Activated naive CD8-positive, alpha-beta T cell treated with anti-CD3 and anti-CD28 coated beads, Interleukin-2, amount 50 U/mL, for 16 hours (primary cell): Measurements from ENCODE around the gene KLHDC7A.

Experiments used
- DNase-seq: peaks from one replicate; pipeline ENCODE4 v3.0.0-alpha.2; 2020; ENCODE audit warnings: low read depth, low spot score

KLHDC7A gene

DNA sequence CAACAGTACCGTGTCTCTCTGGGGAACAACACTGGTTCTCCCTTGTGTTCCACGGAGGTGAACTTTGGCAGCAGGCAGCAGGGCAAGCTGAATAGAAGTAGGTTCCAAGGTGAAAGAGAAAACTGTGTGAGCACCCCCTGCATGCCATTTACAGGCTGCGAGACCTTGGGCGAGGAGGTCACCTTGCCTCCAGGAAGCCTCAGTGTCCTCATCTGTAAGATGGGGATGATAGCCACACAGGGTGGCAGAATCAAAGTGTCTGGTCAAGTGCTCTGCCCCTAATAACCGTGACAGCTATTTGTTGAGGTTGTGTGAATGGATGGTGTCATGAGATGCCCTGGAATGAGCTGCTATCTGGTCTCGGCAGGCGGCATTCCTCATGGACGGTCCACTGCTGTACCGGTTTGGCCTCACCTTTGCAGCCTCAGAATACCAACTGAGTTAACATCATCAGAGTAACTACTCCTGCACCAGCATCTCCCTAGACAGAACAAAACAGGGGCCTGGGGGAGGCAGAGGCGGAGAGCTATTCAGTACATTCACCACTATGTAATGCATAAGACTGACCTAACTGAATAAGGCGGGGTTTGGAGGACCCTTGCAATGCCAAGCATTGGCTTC lies 7.4 kb upstream of the KLHDC7A start:
- DNase-seq: no peak

- DNase-seq: no peak
Observed at GRCh38 chr1:18474559-18475175, 6.1 kb upstream of the KLHDC7A start.

DNA sequence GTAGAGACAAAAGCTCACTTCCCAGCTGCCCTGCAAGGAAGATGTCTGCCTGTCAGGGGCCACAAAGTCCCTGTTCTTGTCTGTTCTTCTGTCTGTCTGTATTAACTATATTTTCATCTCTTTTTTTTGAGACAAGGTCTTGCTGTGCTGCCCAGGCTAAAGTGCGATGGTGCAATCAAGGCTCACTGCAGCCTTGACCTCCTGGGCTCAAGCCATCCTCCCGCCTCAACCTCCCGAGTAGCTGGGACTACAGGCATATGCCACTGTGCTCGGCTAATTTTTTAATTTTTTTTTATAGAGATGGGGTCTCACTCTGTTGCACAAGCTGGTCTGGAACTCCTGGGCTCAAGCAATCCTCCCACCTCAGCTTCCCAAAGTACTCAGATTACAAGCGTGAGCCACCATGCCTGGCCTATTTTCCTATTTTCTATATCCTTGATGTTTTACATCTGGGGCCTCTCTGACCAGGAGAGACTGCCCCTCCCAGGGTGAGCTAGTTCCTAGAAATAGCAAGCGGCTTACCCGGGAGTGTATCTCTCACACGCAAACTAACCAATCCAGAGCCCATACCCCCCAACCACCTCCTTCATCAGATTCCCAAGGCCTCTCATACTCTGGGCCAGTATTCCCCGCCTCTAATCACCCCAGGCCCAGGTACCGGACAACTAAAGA lies 5.4 kb upstream of the KLHDC7A start:
- no peak for DNase-seq

- no peak for DNase-seq
Observed at GRCh38 chr1:18479454-18479853, 1.3 kb upstream of the KLHDC7A start.

GRCh38 chr1:18481190-18481920 lies 625 bp downstream of the KLHDC7A start:
- no peak for DNase-seq

GRCh38 chr1:18481921-18482701 lies 1.4 kb downstream of the KLHDC7A start:
- no peak for DNase-seq

GRCh38 chr1:18482721-18483425 lies 2.1 kb downstream of the KLHDC7A start:
- no peak for DNase-seq

DNA sequence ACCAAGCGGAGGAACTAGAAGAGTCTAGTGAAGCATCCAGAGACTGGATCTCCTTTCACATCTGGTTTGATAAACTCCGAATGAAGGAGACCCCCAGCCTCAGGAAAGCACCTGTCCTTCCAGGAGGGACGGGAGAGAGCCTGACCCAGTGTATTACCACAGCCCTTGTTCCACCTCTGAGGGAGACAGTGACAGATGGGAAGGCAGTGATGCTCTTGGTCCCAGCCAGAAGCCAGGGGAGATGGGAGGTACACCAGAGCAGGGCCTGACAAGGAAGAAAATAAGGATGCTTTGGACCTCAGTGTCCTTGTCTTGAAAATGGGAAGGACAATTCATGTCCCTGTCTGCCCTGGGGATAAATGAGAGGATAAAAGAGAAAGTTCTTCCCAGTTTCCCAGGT lies 3.5 kb downstream of the KLHDC7A start:
- no peak for DNase-seq

DNA sequence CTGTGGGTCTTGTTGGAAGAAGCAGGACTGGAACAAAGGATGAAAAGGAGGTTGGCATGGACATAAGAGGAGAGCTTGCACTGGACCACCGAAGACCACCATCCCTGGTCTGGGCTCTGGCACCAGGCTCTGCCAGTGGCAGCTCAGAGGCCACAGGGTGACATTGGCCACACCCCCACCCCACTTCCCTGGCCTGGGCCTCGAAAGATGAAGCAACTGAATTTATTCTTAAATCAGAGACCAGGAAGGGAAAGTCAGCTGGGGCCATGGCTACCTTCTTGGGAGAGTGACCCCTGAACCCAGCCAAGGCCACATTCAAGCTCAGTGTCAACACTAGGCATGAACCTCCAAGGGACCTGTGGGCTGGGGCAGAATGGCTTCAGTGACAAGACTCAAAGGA lies 4.0 kb downstream of the KLHDC7A start:
- no peak for DNase-seq

GRCh38 chr1:18485227-18485626 lies 4.5 kb downstream of the KLHDC7A start:
- no peak for DNase-seq

GRCh38 chr1:18486195-18486594 lies 5.5 kb downstream of the KLHDC7A start:
- no peak for DNase-seq

- no peak for DNase-seq
Observed at GRCh38 chr1:18489417-18490143, 8.8 kb downstream of the KLHDC7A start.

- DNase-seq: no peak
Observed at GRCh38 chr1:18491168-18491567, 10.4 kb downstream of the KLHDC7A start.

GRCh38 chr1:18494304-18494703 lies 13.6 kb downstream of the KLHDC7A start:
- DNase-seq: no peak

DNA sequence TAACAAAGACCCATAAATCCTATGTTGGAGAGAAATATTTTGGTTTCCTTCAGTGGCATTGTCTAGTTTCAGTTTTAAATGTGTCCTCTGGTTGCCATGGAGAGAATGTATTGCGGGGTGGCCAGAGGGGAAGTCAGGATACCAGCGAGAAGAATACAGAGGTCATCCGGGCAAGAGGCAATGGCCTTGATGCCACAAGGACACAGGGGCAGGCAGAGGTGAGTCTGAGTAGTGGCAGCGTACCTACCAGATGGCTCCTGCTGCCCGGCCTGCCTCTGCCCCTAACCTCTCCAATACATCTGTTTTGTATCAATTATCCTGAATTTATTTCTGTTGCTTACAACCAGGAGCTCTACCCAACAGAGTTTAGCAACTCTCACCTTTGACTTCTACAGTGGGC lies 14.9 kb downstream of the KLHDC7A start:
- DNase-seq: no peak

GRCh38 chr1:18496056-18496455 lies 15.3 kb downstream of the KLHDC7A start:
- no peak for DNase-seq

GRCh38 chr1:18496497-18497235 lies 15.9 kb downstream of the KLHDC7A start:
- no peak for DNase-seq

DNA sequence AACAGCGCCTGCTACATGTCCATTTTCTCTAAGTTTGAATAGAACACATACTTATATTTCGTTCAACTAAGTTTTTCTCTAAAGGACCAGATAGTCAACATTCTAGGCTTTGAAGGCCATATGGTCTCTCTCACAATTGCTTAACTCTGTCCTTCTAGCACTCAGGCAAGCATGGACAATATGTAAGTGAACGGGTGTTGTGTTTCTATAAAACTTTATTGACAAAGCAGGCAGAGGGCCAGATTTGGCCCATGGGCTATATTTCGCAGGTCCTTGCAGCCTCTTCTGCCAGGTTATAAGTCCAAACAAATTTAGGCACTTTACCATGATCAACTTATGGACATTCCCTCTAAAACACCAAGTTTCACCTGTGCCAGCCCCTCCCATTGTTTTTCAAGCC lies 21.1 kb downstream of the KLHDC7A start:
- no peak for DNase-seq

DNA sequence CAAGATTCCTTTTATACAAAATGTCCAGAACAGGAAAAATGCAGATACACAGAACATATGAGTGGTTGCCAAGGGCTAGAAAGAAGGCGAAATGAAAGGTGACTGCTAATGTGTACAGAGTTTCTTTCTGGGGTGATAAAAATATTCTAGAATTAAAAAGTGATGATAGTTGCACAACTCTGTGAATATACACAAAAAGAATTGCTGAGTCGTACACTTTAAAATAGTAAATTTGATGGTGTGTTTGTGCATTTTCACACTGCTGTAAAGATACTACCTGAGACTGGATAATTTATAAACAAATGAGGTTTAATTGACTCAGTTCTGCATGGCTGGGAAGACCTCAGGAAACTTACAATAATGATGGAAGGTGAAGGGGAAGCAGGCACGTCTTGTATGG lies 23.9 kb downstream of the KLHDC7A start:
- no peak for DNase-seq

GRCh38 chr1:18505666-18506065 lies 24.9 kb downstream of the KLHDC7A start:
- DNase-seq: no peak
